Measurements from ENCODE around the gene KATNAL1.
A peak's percentile ranks its signal among the peaks of the same experiment; 100 is the strongest.

The KATNAL1 gene

DNA sequence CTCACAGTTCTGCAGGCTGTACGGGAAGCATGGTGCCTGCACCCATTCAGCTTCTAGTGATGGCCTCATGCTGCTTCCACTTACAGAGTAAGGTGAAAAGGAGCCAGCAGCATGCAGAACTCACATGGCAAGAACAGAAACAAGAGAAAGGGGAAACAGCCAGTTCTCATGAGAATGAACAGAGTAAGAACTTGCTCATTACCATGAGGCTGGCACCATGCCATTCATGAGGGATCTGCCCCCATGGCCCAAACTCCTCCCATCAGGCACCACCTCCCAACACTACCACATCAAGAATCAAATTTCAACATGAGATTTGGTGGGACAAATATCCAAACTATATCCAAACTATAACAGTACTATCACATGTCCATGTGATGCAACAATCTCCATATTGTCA lies 72.1 kb downstream of the KATNAL1 start:
- DNase-seq: no peak
- Histone ChIP-seq H2BK5ac (ENCODE audit: low read depth, low read length, poor library complexity, severe bottlenecking) (peak overlapping the region; percentile 5), H2BK120ac (ENCODE audit: low read depth, low read length) (no peak overlapping the region)

DNA sequence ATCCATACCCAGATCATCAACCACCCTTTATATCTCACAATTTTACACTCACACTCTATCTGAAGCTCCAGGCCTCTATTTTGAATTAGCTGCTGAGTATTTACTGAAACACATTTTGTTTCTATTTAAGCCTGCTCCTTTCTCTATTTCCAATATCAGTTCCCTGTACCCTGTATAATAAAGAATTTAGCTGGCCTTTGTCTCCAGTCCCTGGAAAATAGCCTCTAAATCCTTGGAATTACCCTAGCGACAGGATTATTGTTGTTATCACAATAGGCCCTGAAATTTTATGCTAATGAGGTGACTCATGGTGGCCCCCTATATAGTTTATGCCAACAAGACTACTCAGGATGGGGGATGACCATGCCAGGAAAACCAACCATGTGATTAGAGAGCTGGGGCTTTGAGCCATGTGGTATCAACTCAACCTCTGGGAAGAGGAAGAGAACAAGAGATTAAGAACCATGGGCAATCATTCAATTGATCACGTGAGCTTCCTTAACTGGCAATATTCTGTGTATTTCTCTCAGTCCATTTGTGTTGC lies 72.7 kb downstream of the KATNAL1 start:
- no peaks in the 10 kb centered on the region for H3K9me3 ChIP-seq (ENCODE audit: control insufficient read depth, low read length)
- peaks cover 21% of the 10 kb centered on the region for H3K79me1 ChIP-seq (replicated peaks; ENCODE audit: low read length, poor library complexity, severe bottlenecking)
- H3K4me1 ChIP-seq (ENCODE audit: control insufficient read depth, insufficient read depth, low read depth, low read length): no peaks in the 10 kb centered on the region
- H2BK15ac ChIP-seq (ENCODE audit: low read depth, poor library complexity, severe bottlenecking): no peak overlapping the region
- H3K4me2 ChIP-seq (ENCODE audit: low read length, poor library complexity, severe bottlenecking): no peak overlapping the region
- H2BK12ac ChIP-seq (ENCODE audit: low read length in 2 of 2): no peak overlapping the region
- no peak overlapping the region for H2AK5ac ChIP-seq (ENCODE audit: low read length, severe bottlenecking)
- H2AFZ ChIP-seq (ENCODE audit: low read depth, low read length): no peak overlapping the region
- no peak overlapping the region for H3K4ac ChIP-seq (ENCODE audit: low read depth in 1 of 2, low read length in 2 of 2)
- H3K27me3 ChIP-seq (ENCODE audit: control insufficient read depth in 1 of 2, insufficient read depth in 1 of 2, low read length in 2 of 2): no peaks in the 10 kb centered on the region
- H3K27ac ChIP-seq (ENCODE audit: low read length, poor library complexity, severe bottlenecking): no peak overlapping the region
- no peak overlapping the region for H3K4me3 ChIP-seq (ENCODE audit: insufficient read depth in 1 of 2, low read depth in 1 of 2, low read length in 2 of 2)
- no peak overlapping the region for H3K23ac ChIP-seq (ENCODE audit: low read length in 2 of 2)
- no peak overlapping the region for H4K91ac ChIP-seq (ENCODE audit: low read length)
- H2BK120ac ChIP-seq (ENCODE audit: low read depth, low read length): no peak overlapping the region
- no peak overlapping the region for H2BK5ac ChIP-seq (ENCODE audit: low read depth, low read length, poor library complexity, severe bottlenecking)
- DNase-seq: peak; percentile 9
- H4K8ac ChIP-seq (ENCODE audit: low read length): no peak overlapping the region
- H3K9ac ChIP-seq (ENCODE audit: low read length): no peak overlapping the region
- WGBS: 86% methylated on average over 1 of the region's 2 CpGs
- peaks cover 8 to 58% of the 10 kb centered on the region in 2 experiments for H3K36me3 ChIP-seq (ENCODE audit: control insufficient read depth in 1 of 2, insufficient read depth in 2 of 2, low read depth in 1 of 2, low read length in 2 of 2)
- no peak overlapping the region for H3K14ac ChIP-seq (ENCODE audit: low read length in 2 of 2)
- H3K18ac ChIP-seq (ENCODE audit: low read depth in 1 of 2, low read length in 2 of 2): no peak overlapping the region

More for the DNA sequence above, 72.1 kb downstream of the KATNAL1 start:
- no peak overlapping the region for H4K8ac ChIP-seq (ENCODE audit: low read length)
- H3K23ac ChIP-seq (ENCODE audit: low read length in 2 of 2): no peak overlapping the region
- no peak overlapping the region for H2BK15ac ChIP-seq (ENCODE audit: low read depth, poor library complexity, severe bottlenecking)
- H3K27me3 ChIP-seq (ENCODE audit: control insufficient read depth in 1 of 2, insufficient read depth in 1 of 2, low read length in 2 of 2): no peaks in the 10 kb centered on the region
- H2AK5ac ChIP-seq (ENCODE audit: low read length, severe bottlenecking): no peak overlapping the region
- no peak overlapping the region for H3K4me2 ChIP-seq (ENCODE audit: low read length, poor library complexity, severe bottlenecking)
- 100% methylated on average over 1 of the region's 1 CpG for WGBS
- no peak overlapping the region for H3K4me3 ChIP-seq (ENCODE audit: insufficient read depth in 1 of 2, low read depth in 1 of 2, low read length in 2 of 2)
- peak overlapping the region in 1 of 2 experiments; percentile 41 for H3K4ac ChIP-seq (ENCODE audit: low read depth in 1 of 2, low read length in 2 of 2)
- H3K79me1 ChIP-seq (replicated peaks; ENCODE audit: low read length, poor library complexity, severe bottlenecking): peaks cover 24% of the 10 kb centered on the region
- no peak overlapping the region for H2AFZ ChIP-seq (ENCODE audit: low read depth, low read length)
- no peak overlapping the region for H4K91ac ChIP-seq (ENCODE audit: low read length)
- no peak overlapping the region for H3K14ac ChIP-seq (ENCODE audit: low read length in 2 of 2)
- no peak overlapping the region for H2BK12ac ChIP-seq (ENCODE audit: low read length in 2 of 2)
- H3K9me3 ChIP-seq (ENCODE audit: control insufficient read depth, low read length): no peaks in the 10 kb centered on the region
- H3K36me3 ChIP-seq (ENCODE audit: control insufficient read depth in 1 of 2, insufficient read depth in 2 of 2, low read depth in 1 of 2, low read length in 2 of 2): peaks cover 9 to 57% of the 10 kb centered on the region in 2 experiments
- no peaks in the 10 kb centered on the region for H3K4me1 ChIP-seq (ENCODE audit: control insufficient read depth, insufficient read depth, low read depth, low read length)
- H3K9ac ChIP-seq (ENCODE audit: low read length): no peak overlapping the region
- H3K18ac ChIP-seq (ENCODE audit: low read depth in 1 of 2, low read length in 2 of 2): no peak overlapping the region
- no peak overlapping the region for H3K27ac ChIP-seq (ENCODE audit: low read length, poor library complexity, severe bottlenecking)

DNA sequence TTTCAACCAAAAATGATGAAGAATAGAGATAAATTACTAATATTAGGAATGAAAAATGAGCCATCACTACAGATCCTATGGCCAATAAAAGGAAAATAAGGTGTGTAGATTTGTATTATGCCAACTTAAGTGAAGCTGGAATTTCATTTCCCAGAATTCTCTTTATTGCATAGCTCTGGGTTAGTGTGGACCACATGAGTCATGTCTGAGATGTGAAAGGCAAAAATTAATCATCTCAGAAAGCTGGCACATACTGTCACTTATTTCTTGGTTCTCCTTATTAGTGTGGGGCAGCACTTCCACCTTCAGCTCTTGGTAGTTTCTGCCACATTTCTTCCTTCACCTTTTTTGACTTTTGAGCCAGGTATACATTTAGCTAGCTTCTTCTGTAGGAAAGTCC lies 82.6 kb downstream of the KATNAL1 start:
- Histone ChIP-seq H3K18ac (ENCODE audit: low read depth in 1 of 2, low read length in 2 of 2) (no peak overlapping the region), H3K36me3 (ENCODE audit: control insufficient read depth in 1 of 2, insufficient read depth in 2 of 2, low read depth in 1 of 2, low read length in 2 of 2) (peaks cover 30 to 59% of the 10 kb centered on the region in 2 experiments), H2BK5ac (ENCODE audit: low read depth, low read length, poor library complexity, severe bottlenecking) (no peak overlapping the region), H2AK5ac (ENCODE audit: low read length, severe bottlenecking) (no peak overlapping the region), H2BK15ac (ENCODE audit: low read depth, poor library complexity, severe bottlenecking) (no peak overlapping the region), H2BK120ac (ENCODE audit: low read depth, low read length) (no peak overlapping the region), H2BK12ac (ENCODE audit: low read length in 2 of 2) (no peak overlapping the region), H3K27ac (ENCODE audit: low read length, poor library complexity, severe bottlenecking) (no peak overlapping the region), H3K4me2 (ENCODE audit: low read length, poor library complexity, severe bottlenecking) (no peak overlapping the region), H3K9ac (ENCODE audit: low read length) (no peak overlapping the region), H3K4ac (ENCODE audit: low read depth in 1 of 2, low read length in 2 of 2) (no peak overlapping the region), H3K27me3 (ENCODE audit: control insufficient read depth in 1 of 2, insufficient read depth in 1 of 2, low read length in 2 of 2) (no peaks in the 10 kb centered on the region), H3K23ac (ENCODE audit: low read length in 2 of 2) (no peak overlapping the region), H3K4me3 (ENCODE audit: insufficient read depth in 1 of 2, low read depth in 1 of 2, low read length in 2 of 2) (no peak overlapping the region), H2AFZ (ENCODE audit: low read depth, low read length) (no peak overlapping the region), H3K9me3 (ENCODE audit: control insufficient read depth, low read length) (peaks cover 14% of the 10 kb centered on the region), H3K4me1 (ENCODE audit: control insufficient read depth, insufficient read depth, low read depth, low read length) (no peaks in the 10 kb centered on the region), H4K8ac (ENCODE audit: low read length) (no peak overlapping the region), H4K91ac (ENCODE audit: low read length) (no peak overlapping the region), H3K79me1 (replicated peaks; ENCODE audit: low read length, poor library complexity, severe bottlenecking) (peaks cover 26% of the 10 kb centered on the region), H3K14ac (ENCODE audit: low read length in 2 of 2) (no peak overlapping the region)
- peak; percentile 3 for DNase-seq

DNA sequence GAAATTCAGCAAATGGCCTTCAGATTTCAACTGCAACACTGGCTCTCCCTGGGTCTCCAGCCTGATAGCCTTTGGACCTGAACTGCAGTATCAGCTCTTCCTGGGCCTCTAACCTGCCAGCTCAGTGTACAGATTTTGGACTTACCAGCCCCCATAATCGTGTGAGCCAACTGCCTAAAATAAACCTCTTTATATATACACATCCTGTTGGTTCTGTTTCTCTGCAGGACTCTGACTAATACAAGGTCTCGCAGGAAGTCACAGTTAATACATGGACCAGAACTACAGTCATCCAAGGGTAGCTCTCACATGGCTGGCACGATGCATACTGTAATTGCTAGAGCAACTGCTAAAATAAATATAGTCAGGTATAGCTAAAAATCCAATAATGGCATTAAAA lies 85.1 kb downstream of the KATNAL1 start:
- DNase-seq: peak; percentile 29
- H3K4me1 ChIP-seq (ENCODE audit: control insufficient read depth, insufficient read depth, low read depth, low read length): no peaks in the 10 kb centered on the region
- H3K23ac ChIP-seq (ENCODE audit: low read length in 2 of 2): no peak overlapping the region
- no peak overlapping the region for H2BK5ac ChIP-seq (ENCODE audit: low read depth, low read length, poor library complexity, severe bottlenecking)
- H3K18ac ChIP-seq (ENCODE audit: low read depth in 1 of 2, low read length in 2 of 2): no peak overlapping the region
- no peak overlapping the region for H2AFZ ChIP-seq (ENCODE audit: low read depth, low read length)
- no peak overlapping the region for H4K91ac ChIP-seq (ENCODE audit: low read length)
- H3K79me1 ChIP-seq (replicated peaks; ENCODE audit: low read length, poor library complexity, severe bottlenecking): peaks cover 30% of the 10 kb centered on the region
- no peaks in the 10 kb centered on the region for H3K27me3 ChIP-seq (ENCODE audit: control insufficient read depth in 1 of 2, insufficient read depth in 1 of 2, low read length in 2 of 2)
- WGBS: 48% methylated on average over 2 of the region's 3 CpGs
- H3K4me3 ChIP-seq (ENCODE audit: insufficient read depth in 1 of 2, low read depth in 1 of 2, low read length in 2 of 2): no peak overlapping the region
- H3K14ac ChIP-seq (ENCODE audit: low read length in 2 of 2): no peak overlapping the region
- no peak overlapping the region for H2BK15ac ChIP-seq (ENCODE audit: low read depth, poor library complexity, severe bottlenecking)
- H4K8ac ChIP-seq (ENCODE audit: low read length): no peak overlapping the region
- no peak overlapping the region for H3K4me2 ChIP-seq (ENCODE audit: low read length, poor library complexity, severe bottlenecking)
- H3K27ac ChIP-seq (ENCODE audit: low read length, poor library complexity, severe bottlenecking): no peak overlapping the region
- no peak overlapping the region for H3K9ac ChIP-seq (ENCODE audit: low read length)
- peaks cover 32 to 58% of the 10 kb centered on the region in 2 experiments for H3K36me3 ChIP-seq (ENCODE audit: control insufficient read depth in 1 of 2, insufficient read depth in 2 of 2, low read depth in 1 of 2, low read length in 2 of 2)
- H3K4ac ChIP-seq (ENCODE audit: low read depth in 1 of 2, low read length in 2 of 2): no peak overlapping the region
- no peak overlapping the region for H2BK120ac ChIP-seq (ENCODE audit: low read depth, low read length)
- H2BK12ac ChIP-seq (ENCODE audit: low read length in 2 of 2): no peak overlapping the region
- H3K9me3 ChIP-seq (ENCODE audit: control insufficient read depth, low read length): peaks cover 14% of the 10 kb centered on the region
- no peak overlapping the region for H2AK5ac ChIP-seq (ENCODE audit: low read length, severe bottlenecking)
